Bronchial epithelial cell (primary cell): ENCODE data around the gene ITGA3. TPM values are rescaled to one million over a fixed set of nuclear protein-coding genes. Genes with fewer than 3 reads are reported as not detected.

Source experiments
- DNase-seq: peaks from one replicate; pipeline ENCODE4 v3.0.0-alpha.2; 2010; ENCODE audit warnings: low read depth
- FAIRE-seq: peaks from 2 replicates; lab custom pipeline; 2011; peaks lifted over from hg19 to GRCh38; lab: Jason Lieb, UNC
- H3K27me3 ChIP-seq: 2 replicates; pipeline ENCODE4 v1.5.1; 2011; ENCODE audit warnings: low read length; ENCODE audit not compliant: control insufficient read depth, insufficient read depth
- H3K36me3 ChIP-seq: 2 replicates; pipeline ENCODE4 v1.5.1; 2011; ENCODE audit warnings: low read length; ENCODE audit not compliant: control insufficient read depth, insufficient read depth
- H3K4me3 ChIP-seq: 2 replicates; pipeline ENCODE4 v1.5.1; 2011; ENCODE audit warnings: mild to moderate bottlenecking, low read depth, low read length, control low read depth
- total RNA-seq: library from RNA; depleted of rRNA; stranded (reverse); fragments of >200 nt; gene quantifications from 2 replicates; pipeline ENCODE4 v1.2.1, GENCODE V29; 2014
- TF ChIP-seq, protein P1 (sequence below): IDR thresholded peaks from 2 replicates; pipeline ENCODE4 v1.5.1; 2011; ENCODE audit warnings: mild to moderate bottlenecking, moderate library complexity, low read length, control low read depth, inconsistent platforms; ENCODE audit not compliant: insufficient read depth, severe bottlenecking

The ITGA3 gene
- total RNA-seq, 1 donor from 2014 or later, result 633 TPM

DNA sequence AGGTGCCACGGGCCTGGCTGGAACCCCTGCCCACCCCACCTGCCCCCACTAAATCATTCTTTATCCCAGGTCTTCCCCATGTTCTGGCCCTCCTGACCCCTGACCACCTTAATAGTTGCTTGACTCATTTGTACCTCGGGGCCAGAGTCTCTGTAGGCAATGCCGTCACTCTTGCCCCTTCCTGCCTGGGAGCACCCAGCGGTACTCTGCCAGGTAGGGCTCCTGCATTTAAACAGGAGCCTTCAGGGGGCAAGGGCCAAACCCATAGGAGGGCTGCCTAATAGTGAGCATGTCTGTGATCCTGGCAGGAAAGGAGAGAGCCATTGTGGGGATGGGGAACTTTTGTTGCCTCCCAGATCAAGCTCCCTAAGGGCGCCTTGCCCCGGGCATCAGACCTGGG lies 8.8 kb upstream of the ITGA3 start:
- H3K4me3 ChIP-seq, result no peak overlapping the region
- DNase-seq (no peak), FAIRE-seq (no peak)
- H3K36me3 ChIP-seq, result no peaks in the 10 kb centered on the region
- no peaks in the 10 kb centered on the region for H3K27me3 ChIP-seq
- TF ChIP-seq, protein P1, sequence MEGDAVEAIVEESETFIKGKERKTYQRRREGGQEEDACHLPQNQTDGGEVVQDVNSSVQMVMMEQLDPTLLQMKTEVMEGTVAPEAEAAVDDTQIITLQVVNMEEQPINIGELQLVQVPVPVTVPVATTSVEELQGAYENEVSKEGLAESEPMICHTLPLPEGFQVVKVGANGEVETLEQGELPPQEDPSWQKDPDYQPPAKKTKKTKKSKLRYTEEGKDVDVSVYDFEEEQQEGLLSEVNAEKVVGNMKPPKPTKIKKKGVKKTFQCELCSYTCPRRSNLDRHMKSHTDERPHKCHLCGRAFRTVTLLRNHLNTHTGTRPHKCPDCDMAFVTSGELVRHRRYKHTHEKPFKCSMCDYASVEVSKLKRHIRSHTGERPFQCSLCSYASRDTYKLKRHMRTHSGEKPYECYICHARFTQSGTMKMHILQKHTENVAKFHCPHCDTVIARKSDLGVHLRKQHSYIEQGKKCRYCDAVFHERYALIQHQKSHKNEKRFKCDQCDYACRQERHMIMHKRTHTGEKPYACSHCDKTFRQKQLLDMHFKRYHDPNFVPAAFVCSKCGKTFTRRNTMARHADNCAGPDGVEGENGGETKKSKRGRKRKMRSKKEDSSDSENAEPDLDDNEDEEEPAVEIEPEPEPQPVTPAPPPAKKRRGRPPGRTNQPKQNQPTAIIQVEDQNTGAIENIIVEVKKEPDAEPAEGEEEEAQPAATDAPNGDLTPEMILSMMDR, result no peak

DNA sequence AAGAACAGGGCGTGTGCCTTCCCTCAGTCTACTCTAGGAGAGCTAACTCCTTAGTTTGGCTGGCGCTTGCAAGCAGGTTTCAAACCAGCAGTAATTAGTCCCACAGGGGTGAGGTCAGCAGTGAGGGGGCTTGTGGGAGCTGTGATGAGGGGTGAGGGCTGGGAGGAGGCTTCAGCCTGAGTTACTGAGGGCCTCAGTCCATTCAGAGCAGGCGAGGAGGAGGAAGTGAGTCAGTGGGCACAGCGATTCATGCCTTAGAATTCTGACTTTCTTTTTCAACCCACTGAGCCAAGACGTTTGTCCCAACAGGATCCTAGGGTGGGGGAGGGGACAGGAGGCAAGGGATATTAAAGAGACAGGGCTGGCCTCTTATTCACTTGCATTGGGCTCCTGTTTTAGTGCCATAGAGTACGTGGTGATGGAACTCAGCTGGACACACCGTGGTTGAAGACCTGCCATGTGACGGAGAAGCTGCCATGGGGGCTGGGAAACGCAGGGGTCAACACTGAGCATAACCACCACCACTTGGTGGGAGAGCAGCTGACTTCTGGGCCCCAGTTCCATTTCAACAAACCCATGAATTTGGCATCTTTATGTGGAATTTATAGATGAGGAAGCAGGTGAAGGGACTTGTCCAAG lies 8.3 kb upstream of the ITGA3 start:
- TF ChIP-seq, protein P1, result no peak
- H3K27me3 ChIP-seq, result no peaks in the 10 kb centered on the region
- peak; percentile 94 for DNase-seq
- FAIRE-seq, result peak; percentile 89
- H3K36me3 ChIP-seq, result no peaks in the 10 kb centered on the region
- H3K4me3 ChIP-seq, result no peak overlapping the region

DNA sequence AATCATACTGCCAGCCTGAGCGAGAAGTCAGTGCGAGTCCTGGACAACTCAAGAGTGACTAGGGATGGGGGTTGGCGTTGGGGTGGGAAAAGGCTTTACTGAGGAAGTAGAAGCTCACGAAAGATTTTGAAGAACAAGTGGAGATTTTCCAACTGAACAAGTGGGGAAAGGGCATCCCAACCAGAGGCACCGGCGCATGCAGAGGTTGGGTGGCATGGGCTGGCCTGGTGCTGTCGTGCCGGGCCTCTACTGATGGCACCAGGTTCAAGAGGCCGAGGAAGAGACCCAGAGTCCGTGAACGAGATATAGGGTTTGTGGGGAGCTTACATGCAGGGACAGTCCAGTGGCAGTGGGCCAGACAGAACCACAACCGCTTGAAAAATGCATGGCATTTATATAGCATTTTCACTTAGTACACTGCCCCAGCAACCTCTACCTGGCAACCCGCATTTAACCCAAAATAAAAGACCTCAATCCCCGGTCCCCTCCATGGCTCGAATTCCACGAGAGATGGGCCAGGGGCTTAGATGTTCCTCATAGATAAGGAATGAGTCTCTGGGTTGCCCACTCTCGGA lies 7.7 kb upstream of the ITGA3 start:
- Histone ChIP-seq H3K36me3 (no peaks in the 10 kb centered on the region), H3K27me3 (no peaks in the 10 kb centered on the region), H3K4me3 (no peak overlapping the region)
- DNase-seq, result no peak
- FAIRE-seq, result no peak
- TF ChIP-seq, protein P1, result no peak

DNA sequence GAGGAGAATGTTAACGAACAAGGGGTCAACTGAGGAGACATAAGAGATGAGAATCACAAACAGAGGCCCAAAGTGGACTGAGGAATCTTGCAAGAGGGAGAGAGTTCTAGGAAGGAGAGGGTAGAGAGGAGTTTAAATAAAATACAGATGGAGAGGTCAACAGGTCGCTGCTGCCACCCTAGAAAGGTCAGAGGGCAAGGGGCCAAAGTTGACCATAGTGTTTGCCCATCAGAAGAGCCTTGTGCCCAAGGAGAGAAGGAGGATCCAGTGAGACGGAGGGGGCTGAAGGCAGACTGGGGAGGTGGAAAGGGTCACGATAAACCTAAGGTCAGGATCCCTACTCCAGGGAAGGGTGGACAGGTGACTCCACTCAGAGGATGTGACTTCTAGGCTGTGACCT lies 6.9 kb upstream of the ITGA3 start:
- Histone ChIP-seq H3K27me3 (no peaks in the 10 kb centered on the region), H3K4me3 (no peak overlapping the region), H3K36me3 (no peaks in the 10 kb centered on the region)
- DNase-seq, result no peak
- TF ChIP-seq, protein P1, result no peak
- FAIRE-seq, result no peak

DNA sequence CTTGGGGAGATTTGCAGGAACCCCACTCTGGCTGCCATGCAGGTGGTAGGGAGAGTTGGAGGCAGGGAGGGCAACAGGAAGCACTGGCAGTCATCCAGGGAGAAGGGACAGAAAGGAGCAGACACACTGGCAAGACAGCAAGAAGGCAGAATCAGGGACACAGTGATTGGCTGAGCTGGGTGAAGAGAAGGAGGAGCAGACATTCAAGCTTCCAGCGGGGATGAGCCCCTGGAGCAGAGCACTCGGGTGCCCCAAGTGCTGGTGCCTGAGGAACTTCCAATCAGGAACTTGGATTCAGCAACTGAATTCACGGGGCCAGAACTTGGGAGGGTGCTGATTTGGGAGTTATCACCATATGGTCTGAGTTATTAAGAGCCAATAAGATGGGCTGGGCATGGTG lies 6.3 kb upstream of the ITGA3 start:
- no peak for FAIRE-seq

More for the DNA sequence above, 6.3 kb upstream of the ITGA3 start:
- no peaks in the 10 kb centered on the region for H3K27me3 ChIP-seq
- H3K4me3 ChIP-seq, result no peak overlapping the region
- DNase-seq, result no peak
- H3K36me3 ChIP-seq, result no peaks in the 10 kb centered on the region
- TF ChIP-seq, protein P1, result no peak
